Measurements from ENCODE around the gene PEX19.

- TF ChIP-seq CTCF (optimal IDR thresholded peaks at IDR 0.05 in 1 of 3, IDR thresholded peaks at IDR 0.05 in 1 of 3, conservative IDR thresholded peaks at IDR 0.05 in 1 of 3; ENCODE audit: extremely low read depth in 1 of 3, insufficient read depth in 2 of 3, low read length in 3 of 3), result no peak
- no peak for TF ChIP-seq EZH2 (IDR thresholded peaks at IDR 0.05; ENCODE audit: low read length)
These were observed 22.8 kb downstream of the PEX19 start, which contains the start of gene DCAF8 for GRCh38 chr1:160261893-160262794.

All from keratinocyte (primary cell).